NAMALWA (cell line): Measurements from ENCODE around the gene CST1.

Experiments used
- DNase-seq: peaks from one replicate; pipeline ENCODE4 v3.0.0-alpha.2; 2015; ENCODE audit warnings: low spot score

Gene CST1

DNA sequence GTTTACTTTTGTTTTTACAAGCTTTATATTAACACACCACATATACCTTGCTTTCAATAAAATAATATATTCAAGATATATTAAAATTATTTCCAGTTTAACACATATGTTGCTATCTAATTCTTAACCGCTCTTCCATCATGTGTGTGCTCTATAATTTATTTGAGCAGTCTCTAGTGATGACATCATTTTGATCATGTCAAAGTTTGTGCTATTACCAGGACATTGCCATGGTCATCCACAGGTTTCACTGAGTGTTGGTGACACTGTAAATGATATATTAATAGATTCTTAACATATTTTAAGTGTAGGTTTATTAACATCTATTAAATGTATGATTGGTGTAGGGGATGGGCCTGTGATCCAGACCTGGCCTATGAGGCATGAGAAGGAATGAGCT, 44.8 kb downstream of the CST1 start:
- DNase-seq: no peak

DNA sequence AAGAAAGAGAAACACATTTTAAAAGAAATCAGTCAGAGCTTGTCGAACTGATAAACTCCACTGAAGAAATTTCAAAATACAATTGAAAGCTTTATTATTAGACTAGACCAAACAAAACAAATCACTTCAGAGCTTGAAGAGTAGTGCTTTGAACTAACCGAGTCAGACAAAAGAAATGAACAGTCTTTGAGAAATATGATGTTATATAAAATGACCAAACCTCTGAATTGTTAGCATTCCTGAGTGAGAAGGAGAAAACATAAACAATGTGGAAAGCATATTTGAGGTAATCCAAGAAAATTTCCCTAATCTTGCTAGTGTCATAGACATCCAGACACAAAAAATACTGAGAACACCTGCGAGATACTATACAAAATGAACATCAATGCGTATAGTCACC, 48.7 kb downstream of the CST1 start:
- no peak for DNase-seq

DNA sequence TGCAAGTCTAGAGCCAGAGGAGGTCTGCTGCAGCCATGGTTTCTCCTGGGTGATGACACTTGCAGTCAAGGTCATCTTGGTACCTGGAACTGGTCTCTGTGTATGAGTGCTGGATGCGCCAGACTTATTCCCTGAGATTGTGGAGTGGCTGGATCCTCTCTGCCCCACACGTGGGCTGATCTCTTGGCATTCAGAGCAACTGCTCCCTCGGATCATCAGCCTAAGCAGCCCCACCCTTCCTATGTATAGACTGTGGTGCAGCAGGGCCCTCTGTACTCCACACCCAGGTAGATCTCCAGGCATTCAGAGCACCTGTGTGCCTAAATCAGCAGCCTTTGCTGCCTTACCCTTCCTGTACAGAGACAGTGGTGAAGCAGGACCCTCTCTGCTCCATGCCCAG, 49.8 kb downstream of the CST1 start:
- DNase-seq: no peak

DNA sequence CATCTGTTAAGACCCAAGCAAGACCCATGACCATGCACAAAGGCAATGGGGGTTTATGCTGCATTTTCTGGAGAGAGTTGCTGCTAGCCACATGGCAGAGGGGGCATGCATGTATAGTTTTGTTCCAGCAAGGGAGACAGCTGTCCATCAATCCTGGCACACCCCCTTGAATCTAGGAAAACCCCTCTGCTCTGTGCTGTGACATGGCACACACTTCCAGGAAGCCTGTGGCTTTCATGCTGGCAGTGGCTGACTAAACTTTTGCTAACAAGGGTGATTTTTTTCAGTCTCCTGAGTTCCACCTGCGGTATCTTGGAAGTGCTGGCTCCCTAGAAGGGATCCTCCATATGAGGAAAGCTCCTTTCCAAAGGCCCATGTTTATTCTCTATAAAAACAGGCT, 52.8 kb downstream of the CST1 start:
- DNase-seq: no peak
